Thyroid gland (tissue), 4 donors: ENCODE results near the gene CA4. TPM values are rescaled to one million over a fixed set of nuclear protein-coding genes. Genes with fewer than 3 reads are reported as not detected.
"Not testable (repeated sequence)": the region's sequence is repeated elsewhere in the genome, so short reads cannot be mapped to it uniquely, and the experiment has no call there.

ENCODE experiments used
- DNase-seq, 2 donors: peaks; one replicate each; pipeline ENCODE4 v3.0.0-alpha.2; 2019
- H3K27ac ChIP-seq, 3 donors: fragments of 200-600 bp; sonication (generic); 1 replicate in 2 of 3; 2 replicates in 1 of 3; pipeline ENCODE4 v1.5.1; 2016 to 2019; ENCODE audit warnings: mild to moderate bottlenecking in 1 of 3, moderate library complexity in 1 of 3
- H3K27me3 ChIP-seq: fragments of 200-600 bp; sonication (generic); one replicate; pipeline ENCODE4 v1.5.1; 2019
- H3K36me3 ChIP-seq, 2 donors: fragments of 200-600 bp; sonication (generic); one replicate each; pipeline ENCODE4 v1.5.1; 2016 to 2019
- H3K4me1 ChIP-seq, 2 donors: fragments of 200-600 bp; sonication (generic); one replicate each; pipeline ENCODE4 v1.5.1; 2017 to 2019
- H3K4me3 ChIP-seq, 3 donors: fragments of 200-600 bp; sonication (generic); replicated peaks in 1 of 3; 1 replicate in 2 of 3; 2 replicates in 1 of 3; pipeline ENCODE4 v1.5.1; 2016; ENCODE audit warnings: mild to moderate bottlenecking in 1 of 3
- H3K9me3 ChIP-seq: fragments of 200-600 bp; sonication (generic); one replicate; pipeline ENCODE4 v1.5.1; 2017
- CTCF ChIP-seq, 6 experiments: fragments of 200-600 bp in 3 of 6; fragments of 450-650 bp in 3 of 6; sonication (generic) in 3 of 6; IDR thresholded peaks; one replicate each; pipeline ENCODE4 v1.5.1; 2016 to 2019; ENCODE audit warnings: antibody characterized with exemption in 6 of 6, mild to moderate bottlenecking in 2 of 6, inconsistent platforms in 1 of 6, moderate library complexity in 1 of 6
- POLR2A ChIP-seq, 2 donors: fragments of 450-650 bp; IDR thresholded peaks; one replicate each; pipeline ENCODE4 v1.6.1; 2017; ENCODE audit warnings: antibody characterized with exemption in 2 of 2, mild to moderate bottlenecking in 2 of 2, moderate library complexity in 1 of 2
- WGBS, 2 donors: methylation state at CpG; one replicate each; pipeline ENCODE4 v1.1.5; 2017; 5-methylcytosine and 5-hydroxymethylcytosine counted together
- intact Hi-C: fragments of 100-400 bp; cut with DNase I; formaldehyde crosslinking; loops from one replicate; pipeline ENCODE4 v1.15.1; 2023
- total RNA-seq, 4 donors: library from RNA; depleted of rRNA; stranded (reverse); fragments of >200 nt; gene quantifications; one replicate each; pipeline ENCODE4 v1.2.3, GENCODE V29; 2016

CA4 gene
- total RNA-seq, 4 donors from 2014 or later = 22.7 to 56.5 (median 26.3) TPM

DNA sequence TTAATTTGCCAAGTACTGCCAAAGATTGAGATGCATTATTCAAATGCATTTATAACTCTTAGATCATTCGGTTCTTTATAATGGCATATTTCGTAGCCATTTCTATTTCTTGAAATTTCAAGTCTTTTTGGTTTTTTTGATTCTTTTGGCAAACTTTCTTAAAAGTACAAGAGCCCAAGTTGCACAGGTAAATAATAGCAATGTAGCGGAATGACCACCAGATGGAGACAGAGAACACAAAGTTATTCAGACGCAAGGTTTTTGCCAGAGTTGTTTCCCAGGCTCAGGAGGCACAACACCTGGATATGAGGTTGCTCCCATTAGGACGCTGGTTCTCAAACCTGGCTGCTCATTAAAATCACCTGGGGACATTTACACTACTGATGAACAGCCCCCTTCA is 38.1 kb upstream of the CA4 start:
- H3K4me1 ChIP-seq, H3K9me3 ChIP-seq, H3K4me3 ChIP-seq, H3K27me3 ChIP-seq, DNase-seq, H3K36me3 ChIP-seq, H3K27ac ChIP-seq, intact Hi-C loops: not testable (repeated sequence)
- TF ChIP-seq CTCF (IDR thresholded peaks at IDR 0.05) = peak in 1 of 6 experiments; percentile 25
- 0% methylated on average over 1 of the region's 5 CpGs; no CpG with 5 or more reads in 1 of the 2 donors for WGBS, 2 donors

GRCh38 chr17:60115364-60115763 is 34.4 kb upstream of the CA4 start:
- H3K27ac ChIP-seq, H3K27me3 ChIP-seq, intact Hi-C loops, H3K36me3 ChIP-seq, H3K4me3 ChIP-seq, H3K4me1 ChIP-seq, H3K9me3 ChIP-seq, DNase-seq: not testable (repeated sequence)
- no CpG with 5 or more reads among the region's 5 CpGs for WGBS, 2 donors

- H3K4me3 ChIP-seq, intact Hi-C loops, DNase-seq, H3K9me3 ChIP-seq, H3K4me1 ChIP-seq, H3K27me3 ChIP-seq, H3K27ac ChIP-seq, H3K36me3 ChIP-seq: not testable (repeated sequence)
- WGBS, 2 donors = no CpG with 5 or more reads among the region's 14 CpGs
Observed at GRCh38 chr17:60116196-60116595, 33.6 kb upstream of the CA4 start.

DNA sequence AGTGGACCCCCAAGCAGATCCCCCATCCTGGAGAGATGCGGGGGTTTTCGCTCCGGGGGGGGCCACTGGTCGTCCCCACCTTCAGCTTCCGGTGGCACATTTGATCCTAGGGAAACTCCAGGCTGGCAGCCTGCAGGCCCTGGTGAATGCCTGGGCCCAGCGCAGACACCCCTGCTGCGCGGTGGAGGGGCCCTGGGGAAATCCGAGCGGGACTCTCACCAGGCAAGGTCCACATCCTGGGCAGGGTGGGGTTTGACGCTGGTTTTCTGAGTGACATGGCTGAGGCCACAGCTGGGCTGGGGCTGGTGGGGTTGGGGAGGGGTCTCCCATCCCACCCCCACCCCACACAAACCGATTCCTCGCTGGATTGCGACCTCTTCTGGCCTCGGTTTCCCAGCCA is 30.6 kb upstream of the CA4 start:
- H3K4me1 ChIP-seq, intact Hi-C loops, H3K36me3 ChIP-seq, DNase-seq, H3K27ac ChIP-seq, H3K27me3 ChIP-seq, H3K4me3 ChIP-seq, H3K9me3 ChIP-seq: not testable (repeated sequence)
- WGBS, 2 donors = no CpG with 5 or more reads among the region's 15 CpGs

- H3K27ac ChIP-seq, H3K36me3 ChIP-seq, H3K4me3 ChIP-seq, DNase-seq, H3K4me1 ChIP-seq, intact Hi-C loops, H3K27me3 ChIP-seq, H3K9me3 ChIP-seq: not testable (repeated sequence)
- no CpG with 5 or more reads among the region's 114 CpGs for WGBS, 2 donors
Observed at GRCh38 chr17:60119807-60120748, 29.7 kb upstream of the CA4 start.

DNA sequence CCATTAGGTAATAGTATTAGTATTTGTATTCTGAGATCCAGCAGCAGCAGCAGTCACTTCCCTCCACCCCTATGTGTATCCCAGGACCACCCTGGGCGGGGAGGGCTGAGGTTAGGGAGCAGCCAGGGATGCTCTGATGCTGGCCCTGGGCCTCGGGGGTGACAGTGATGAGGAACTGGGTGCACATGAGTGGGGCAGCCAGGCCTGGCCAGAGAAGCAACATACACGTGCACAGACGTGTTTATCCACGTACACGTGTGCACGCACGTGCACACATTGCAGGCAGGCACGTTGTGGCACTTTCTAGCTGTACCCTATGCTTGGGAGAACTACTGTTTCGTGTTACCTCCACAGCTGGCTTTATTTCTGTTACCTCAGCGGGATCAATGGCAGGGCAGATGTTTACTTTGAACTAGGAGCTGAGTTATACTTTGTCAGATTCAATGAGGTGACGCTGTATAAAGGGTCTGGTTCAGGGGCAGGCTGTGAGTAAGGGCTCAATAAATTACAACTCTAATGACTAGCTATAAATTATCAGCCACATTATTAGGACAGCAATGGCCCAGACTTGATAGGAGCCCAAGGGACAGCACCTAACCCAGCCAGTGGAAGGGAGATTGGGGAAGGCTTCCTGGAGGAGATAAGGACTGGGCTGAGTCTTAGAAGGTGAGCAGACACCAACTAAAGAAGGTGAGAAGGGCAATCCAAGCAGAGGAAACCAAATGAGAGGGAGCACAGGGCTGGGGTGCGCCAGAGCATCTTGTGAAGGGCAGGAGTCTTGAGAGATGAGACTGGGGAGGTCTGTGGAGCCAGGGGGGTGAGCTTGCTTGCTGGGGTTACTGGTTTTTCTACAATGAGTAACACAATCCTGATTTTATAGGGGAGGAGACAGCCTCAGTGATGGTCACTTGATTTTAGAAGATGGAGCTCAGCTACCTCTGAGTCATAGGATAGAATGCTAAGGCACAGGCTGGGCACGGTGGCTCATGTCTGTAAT is 22.4 kb upstream of the CA4 start:
- TF ChIP-seq CTCF (IDR thresholded peaks at IDR 0.05) (no peak), POLR2A (IDR thresholded peaks at IDR 0.05) (no peak)
- H3K9me3 ChIP-seq = no peaks in the 10 kb centered on the region
- WGBS, 2 donors = 76 to 79% methylated on average over 14 of the region's 14 CpGs
- intact Hi-C loops = no loop called here
- H3K4me3 ChIP-seq = no peak overlapping the region
- H3K27ac ChIP-seq = no peak overlapping the region
- no peaks in the 10 kb centered on the region for H3K36me3 ChIP-seq
- no peak for DNase-seq
- H3K27me3 ChIP-seq = no peaks in the 10 kb centered on the region
- no peaks in the 10 kb centered on the region for H3K4me1 ChIP-seq
